ENCODE results near the gene RXFP1.
A peak's percentile ranks its signal among the peaks of the same experiment; 100 is the strongest.

Gene RXFP1

DNA sequence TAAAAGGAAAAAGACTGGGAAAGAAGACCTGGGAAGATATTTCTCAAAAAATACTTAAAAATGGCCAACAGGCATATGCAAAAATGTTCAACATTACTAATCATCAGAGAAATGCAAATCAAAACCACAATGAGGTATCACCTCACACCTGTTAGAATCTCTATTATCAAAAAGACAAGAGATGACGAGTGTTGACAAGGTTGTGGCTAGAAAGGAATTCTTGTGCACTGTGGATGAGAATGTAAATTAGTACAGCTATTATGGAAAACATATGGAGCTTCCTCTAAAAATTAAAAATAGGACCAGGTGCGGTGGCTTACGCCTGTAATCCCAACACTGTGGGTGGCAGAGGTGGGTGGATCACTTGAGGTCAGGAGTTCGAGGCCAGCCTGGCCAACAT lies 100.0 kb downstream of the RXFP1 start:
- H3K4me3 ChIP-seq (ENCODE audit: low read depth, low read length): no peak overlapping the region
- DNase-seq (ENCODE audit: low read depth): no peak
- TF ChIP-seq, protein P1, sequence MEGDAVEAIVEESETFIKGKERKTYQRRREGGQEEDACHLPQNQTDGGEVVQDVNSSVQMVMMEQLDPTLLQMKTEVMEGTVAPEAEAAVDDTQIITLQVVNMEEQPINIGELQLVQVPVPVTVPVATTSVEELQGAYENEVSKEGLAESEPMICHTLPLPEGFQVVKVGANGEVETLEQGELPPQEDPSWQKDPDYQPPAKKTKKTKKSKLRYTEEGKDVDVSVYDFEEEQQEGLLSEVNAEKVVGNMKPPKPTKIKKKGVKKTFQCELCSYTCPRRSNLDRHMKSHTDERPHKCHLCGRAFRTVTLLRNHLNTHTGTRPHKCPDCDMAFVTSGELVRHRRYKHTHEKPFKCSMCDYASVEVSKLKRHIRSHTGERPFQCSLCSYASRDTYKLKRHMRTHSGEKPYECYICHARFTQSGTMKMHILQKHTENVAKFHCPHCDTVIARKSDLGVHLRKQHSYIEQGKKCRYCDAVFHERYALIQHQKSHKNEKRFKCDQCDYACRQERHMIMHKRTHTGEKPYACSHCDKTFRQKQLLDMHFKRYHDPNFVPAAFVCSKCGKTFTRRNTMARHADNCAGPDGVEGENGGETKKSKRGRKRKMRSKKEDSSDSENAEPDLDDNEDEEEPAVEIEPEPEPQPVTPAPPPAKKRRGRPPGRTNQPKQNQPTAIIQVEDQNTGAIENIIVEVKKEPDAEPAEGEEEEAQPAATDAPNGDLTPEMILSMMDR (IDR thresholded peaks at IDR 0.05; ENCODE audit: control insufficient read depth, extremely low read depth, insufficient read depth): no peak

DNA sequence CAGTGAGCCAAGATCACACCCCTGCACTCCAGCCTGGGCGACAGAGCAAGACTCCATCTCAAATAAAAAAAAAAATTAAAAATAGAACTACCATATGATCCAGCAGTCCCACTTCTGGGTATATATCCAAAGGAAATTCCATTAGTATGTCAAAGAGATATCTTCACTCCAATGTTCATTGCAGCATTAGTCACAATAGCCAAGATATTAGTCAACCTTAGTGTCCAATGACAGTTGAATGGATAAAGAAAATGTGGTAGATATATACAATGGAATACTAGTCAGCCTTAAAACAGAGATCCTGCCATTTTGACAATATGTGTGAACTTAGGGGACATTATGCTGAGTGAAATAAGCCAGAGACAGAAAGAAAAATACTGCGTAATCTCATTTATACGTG lies 100.6 kb downstream of the RXFP1 start:
- DNase-seq (ENCODE audit: low read depth): no peak
- no peak overlapping the region for H3K4me3 ChIP-seq (ENCODE audit: low read depth, low read length)
- TF ChIP-seq, protein P1 (IDR thresholded peaks at IDR 0.05; ENCODE audit: control insufficient read depth, extremely low read depth, insufficient read depth): no peak

DNA sequence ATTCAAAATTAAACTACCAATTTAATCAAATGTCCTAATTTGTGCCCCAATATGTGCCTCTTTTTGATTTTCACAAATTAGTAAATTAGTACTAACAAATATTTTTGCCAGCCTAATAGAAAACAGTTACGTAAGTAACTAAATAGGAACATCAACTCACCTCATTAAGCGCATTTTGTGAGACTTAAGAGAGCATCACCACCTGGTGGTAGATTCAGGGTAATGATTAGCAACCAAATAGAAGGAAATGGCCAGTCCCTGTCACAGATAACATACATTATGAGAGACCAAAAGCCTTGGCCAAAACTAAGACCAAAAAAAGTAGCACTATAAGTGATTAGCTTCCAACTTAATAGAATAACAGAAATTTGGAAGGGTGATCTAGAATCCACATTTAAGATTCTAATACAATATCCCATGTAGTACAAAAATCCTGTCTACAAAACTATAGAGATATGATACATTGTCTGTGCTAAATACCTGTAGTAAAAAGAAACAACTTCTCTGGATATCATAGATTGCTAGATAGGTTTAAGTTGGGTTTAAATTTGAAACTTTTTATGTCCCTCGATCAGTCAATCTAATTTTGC lies 103.3 kb downstream of the RXFP1 start:
- no peak overlapping the region for H3K4me3 ChIP-seq (ENCODE audit: low read depth, low read length)
- TF ChIP-seq, protein P1 (IDR thresholded peaks at IDR 0.05; ENCODE audit: control insufficient read depth, extremely low read depth, insufficient read depth): peak; percentile 77
- DNase-seq (ENCODE audit: low read depth): peak; percentile 43

DNA sequence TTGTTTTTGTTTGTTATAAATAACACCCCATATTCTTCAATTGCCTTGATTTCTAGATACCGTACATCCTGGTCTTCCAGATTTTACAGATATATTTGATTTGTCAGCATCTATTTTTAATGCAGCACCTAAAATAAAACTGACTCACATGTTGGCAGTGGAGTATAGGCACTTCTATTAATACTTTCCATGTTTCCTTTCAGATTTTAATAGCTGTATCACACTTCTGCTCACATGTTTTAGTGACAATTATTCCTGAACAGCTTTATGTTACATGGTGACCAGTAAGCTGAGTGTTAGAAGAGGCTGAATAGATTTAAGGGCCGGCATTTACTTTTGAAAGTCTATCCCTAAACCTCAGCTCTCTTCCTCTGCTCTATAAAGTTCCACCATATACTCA lies 103.9 kb downstream of the RXFP1 start:
- no peak overlapping the region for H3K4me3 ChIP-seq (ENCODE audit: low read depth, low read length)
- no peak for DNase-seq (ENCODE audit: low read depth)
- TF ChIP-seq, protein P1 (IDR thresholded peaks at IDR 0.05; ENCODE audit: control insufficient read depth, extremely low read depth, insufficient read depth): no peak

DNA sequence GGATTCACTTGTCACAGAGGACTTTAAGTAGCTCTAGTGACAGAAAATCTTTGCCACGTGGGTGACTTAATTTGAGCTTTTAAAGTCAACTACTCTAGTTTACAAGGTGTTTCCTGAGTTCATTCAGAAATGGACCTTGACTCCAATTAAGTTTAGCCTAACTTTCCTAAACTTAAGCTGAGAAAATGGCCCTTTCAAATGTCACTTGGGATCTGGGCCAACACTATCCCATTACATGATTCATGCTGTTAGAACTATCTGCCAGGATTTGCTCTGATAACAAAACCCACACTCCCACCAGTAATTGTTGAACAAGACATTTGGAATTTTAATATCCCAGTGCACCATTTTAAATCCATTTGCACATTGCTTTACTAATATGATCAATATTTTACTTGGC lies 109.2 kb downstream of the RXFP1 start:
- DNase-seq (ENCODE audit: low read depth): no peak
- H3K4me3 ChIP-seq (ENCODE audit: low read depth, low read length): no peak overlapping the region
- TF ChIP-seq, protein P1 (IDR thresholded peaks at IDR 0.05; ENCODE audit: control insufficient read depth, extremely low read depth, insufficient read depth): no peak

DNA sequence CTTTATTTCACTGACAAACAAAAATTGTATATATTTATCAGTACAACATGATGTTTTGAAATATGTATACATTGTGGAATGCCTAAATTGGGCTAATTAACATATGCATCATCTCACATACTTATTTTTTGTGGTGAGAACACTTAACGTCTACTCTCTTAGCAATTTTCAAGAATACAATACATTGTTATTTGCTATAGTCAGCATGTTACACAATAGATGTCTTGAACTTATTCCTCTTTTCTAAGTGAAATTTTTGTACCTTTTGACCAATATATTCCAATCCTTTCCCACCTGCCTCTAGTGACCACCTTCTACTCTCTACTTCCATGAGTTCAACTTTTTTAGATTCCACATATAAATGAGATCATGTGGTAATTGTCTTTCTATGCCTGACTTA lies 114.9 kb downstream of the RXFP1 start:
- H3K4me3 ChIP-seq (ENCODE audit: low read depth, low read length): no peak overlapping the region
- DNase-seq (ENCODE audit: low read depth): no peak
- TF ChIP-seq, protein P1 (IDR thresholded peaks at IDR 0.05; ENCODE audit: control insufficient read depth, extremely low read depth, insufficient read depth): no peak

DNA sequence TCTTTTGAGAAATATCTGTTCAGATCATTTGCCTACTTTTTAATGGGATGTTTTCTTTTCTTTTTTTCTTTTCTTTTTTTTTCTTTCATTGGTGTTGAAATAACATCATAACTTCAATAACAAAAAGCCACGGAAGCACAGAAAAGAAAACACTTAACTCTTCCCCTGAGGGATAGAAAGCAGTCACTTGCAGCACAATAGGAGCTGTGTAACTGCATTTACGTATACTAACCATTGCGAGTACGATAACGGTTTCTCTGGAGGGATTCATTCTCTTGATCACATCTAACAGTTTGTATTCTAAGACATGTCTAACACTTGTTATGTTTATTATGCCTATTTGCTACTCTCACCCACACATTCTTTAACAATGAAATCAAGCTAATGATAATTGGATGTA lies 122.7 kb downstream of the RXFP1 start:
- H3K4me3 ChIP-seq (ENCODE audit: low read depth, low read length): no peak overlapping the region
- DNase-seq (ENCODE audit: low read depth): no peak
- TF ChIP-seq, protein P1 (IDR thresholded peaks at IDR 0.05; ENCODE audit: control insufficient read depth, extremely low read depth, insufficient read depth): no peak

Data from LNCaP clone FGC (cell line).